SU-DHL-6 (cell line): Measurements from ENCODE around the gene BATF.

Experiments used
- H2AFZ ChIP-seq: fragments of 200-600 bp; sonication (generic); 2 replicates; pipeline ENCODE4 v1.6.1; 2014; ENCODE audit warnings: low read depth, mild to moderate bottlenecking, moderate library complexity, mixed read lengths, antibody characterized with exemption, low read length; ENCODE audit not compliant: severe bottlenecking
- H3F3A ChIP-seq: fragments of 200-600 bp; shearing (Covaris generic); 2 replicates; pipeline ENCODE4 v1.6.0; 2016; ENCODE audit warnings: antibody characterized with exemption, mild to moderate bottlenecking; ENCODE audit not compliant: insufficient read depth
- H3K27ac ChIP-seq: fragments of 200-600 bp; sonication (generic); 2 replicates; pipeline ENCODE4 v1.5.1; 2016; ENCODE audit warnings: low read depth, mild to moderate bottlenecking, low read length, moderate library complexity, mixed read lengths
- H3K27me3 ChIP-seq: fragments of 200-600 bp; sonication (generic), shearing (Covaris generic); 2 replicates; pipeline ENCODE4 v1.6.0; 2014; ENCODE audit warnings: mild to moderate bottlenecking, low read length
- H3K36me3 ChIP-seq: fragments of 200-600 bp; sonication (generic); 2 replicates; pipeline ENCODE4 v1.6.1; 2014; ENCODE audit warnings: mild to moderate bottlenecking, low read length, mixed read lengths
- H3K4me2 ChIP-seq: fragments of 300-600, 200-600 bp; shearing (Covaris generic), sonication (generic); 2 replicates; pipeline ENCODE4 v1.6.0; 2014; ENCODE audit warnings: low read length, low read depth, mild to moderate bottlenecking; ENCODE audit not compliant: poor library complexity, severe bottlenecking
- H3K4me3 ChIP-seq: fragments of 200-600 bp; sonication (generic); 2 replicates; pipeline ENCODE4 v1.5.1; 2014; ENCODE audit warnings: antibody characterized with exemption, low read length, mild to moderate bottlenecking, mixed read lengths; ENCODE audit not compliant: insufficient read depth, poor library complexity, severe bottlenecking
- H3K79me2 ChIP-seq: fragments of 200-600 bp; sonication (generic); 2 replicates; pipeline ENCODE4 v1.6.1; 2014; ENCODE audit warnings: mild to moderate bottlenecking, low read length, moderate library complexity; ENCODE audit not compliant: insufficient read depth
- H3K9ac ChIP-seq: fragments of 200-600 bp; sonication (generic); 2 replicates; pipeline ENCODE4 v1.7.0; 2014; ENCODE audit warnings: mild to moderate bottlenecking, low read length
- H3K9me2 ChIP-seq: fragments of 200-600 bp; sonication (generic); replicated peaks from 2 replicates; pipeline ENCODE4 v1.6.1; 2014; ENCODE audit warnings: low read length; ENCODE audit not compliant: insufficient read depth
- H3K9me3 ChIP-seq: fragments of 200-600 bp; sonication (generic); 2 replicates; pipeline ENCODE4 v1.6.1; 2014; ENCODE audit warnings: low read length, mixed read lengths; ENCODE audit not compliant: insufficient read depth
- H4K20me1 ChIP-seq: fragments of 200-600 bp; sonication (generic); 2 replicates; pipeline ENCODE4 v1.6.1; 2014; ENCODE audit warnings: low read depth, mild to moderate bottlenecking, antibody characterized with exemption, low read length, moderate library complexity, mixed read lengths
- EZH2phosphoT487 ChIP-seq: fragments of 200-600 bp; sonication (generic), shearing (Covaris generic); conservative IDR thresholded peaks from 2 replicates; pipeline ENCODE4 v1.6.1; 2018; ENCODE audit warnings: mild to moderate bottlenecking, antibody characterized with exemption, low read length, moderate library complexity, mixed read lengths
- TF ChIP-seq, protein P1 (sequence below): fragments of 200-600 bp; sonication (generic); IDR thresholded peaks from one replicate; pipeline ENCODE4 v1.5.1; 2017; ENCODE audit warnings: antibody characterized with exemption, mild to moderate bottlenecking, low read length, moderate library complexity; ENCODE audit not compliant: insufficient read depth, poor library complexity, severe bottlenecking

The BATF gene

DNA sequence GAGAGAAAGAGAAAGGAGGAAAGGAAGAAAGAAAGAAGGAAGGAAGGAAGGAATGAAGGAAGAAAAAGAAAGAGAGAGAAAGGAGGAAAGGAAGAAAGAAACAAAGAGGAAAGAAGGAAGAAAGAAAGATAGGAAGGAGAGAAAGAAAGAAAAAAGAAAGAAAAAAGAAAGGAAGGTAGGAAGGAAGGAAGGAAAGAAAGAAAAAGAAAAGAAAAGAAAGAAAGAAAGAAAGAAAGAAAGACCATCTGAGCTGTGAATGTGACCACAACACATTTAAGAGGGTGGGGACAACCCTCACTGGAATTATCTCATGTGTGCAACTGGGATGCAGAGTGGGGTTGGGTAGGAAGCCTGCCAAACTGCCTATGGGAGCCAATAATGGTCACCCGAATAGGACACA lies 36.0 kb upstream of the BATF start:
- Histone ChIP-seq H3K9ac (no peak overlapping the region), H3K79me2 (no peaks in the 10 kb centered on the region), H3K9me3 (no peaks in the 10 kb centered on the region), H3F3A (peaks cover 18% of the 10 kb centered on the region), H2AFZ (no peak overlapping the region), H3K36me3 (no peaks in the 10 kb centered on the region), H3K27me3 (no peaks in the 10 kb centered on the region), H4K20me1 (no peaks in the 10 kb centered on the region), H3K4me3 (no peak overlapping the region), H3K9me2 (no peaks in the 10 kb centered on the region), H3K27ac (peak overlapping the region; percentile 70), H3K4me2 (peak overlapping the region; percentile 43)
- TF ChIP-seq EZH2phosphoT487 = no peak
- TF ChIP-seq, protein P1, sequence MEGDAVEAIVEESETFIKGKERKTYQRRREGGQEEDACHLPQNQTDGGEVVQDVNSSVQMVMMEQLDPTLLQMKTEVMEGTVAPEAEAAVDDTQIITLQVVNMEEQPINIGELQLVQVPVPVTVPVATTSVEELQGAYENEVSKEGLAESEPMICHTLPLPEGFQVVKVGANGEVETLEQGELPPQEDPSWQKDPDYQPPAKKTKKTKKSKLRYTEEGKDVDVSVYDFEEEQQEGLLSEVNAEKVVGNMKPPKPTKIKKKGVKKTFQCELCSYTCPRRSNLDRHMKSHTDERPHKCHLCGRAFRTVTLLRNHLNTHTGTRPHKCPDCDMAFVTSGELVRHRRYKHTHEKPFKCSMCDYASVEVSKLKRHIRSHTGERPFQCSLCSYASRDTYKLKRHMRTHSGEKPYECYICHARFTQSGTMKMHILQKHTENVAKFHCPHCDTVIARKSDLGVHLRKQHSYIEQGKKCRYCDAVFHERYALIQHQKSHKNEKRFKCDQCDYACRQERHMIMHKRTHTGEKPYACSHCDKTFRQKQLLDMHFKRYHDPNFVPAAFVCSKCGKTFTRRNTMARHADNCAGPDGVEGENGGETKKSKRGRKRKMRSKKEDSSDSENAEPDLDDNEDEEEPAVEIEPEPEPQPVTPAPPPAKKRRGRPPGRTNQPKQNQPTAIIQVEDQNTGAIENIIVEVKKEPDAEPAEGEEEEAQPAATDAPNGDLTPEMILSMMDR = no peak

- TF ChIP-seq, protein P1 = no peak
- TF ChIP-seq EZH2phosphoT487 = no peak
- peak overlapping the region; percentile 43 for H3K4me2 ChIP-seq
Measured at GRCh38 chr14:75487155-75487671, 35.1 kb upstream of the BATF start.

GRCh38 chr14:75489480-75489837 lies 32.8 kb upstream of the BATF start:
- Histone ChIP-seq H3K36me3 (no peaks in the 10 kb centered on the region), H3K27me3 (no peaks in the 10 kb centered on the region), H3K79me2 (no peaks in the 10 kb centered on the region), H2AFZ (peak overlapping the region; percentile 86), H3K27ac (peak overlapping the region; percentile 96), H3K9ac (peak overlapping the region; percentile 44), H4K20me1 (no peaks in the 10 kb centered on the region), H3K9me2 (no peaks in the 10 kb centered on the region), H3K4me2 (peak overlapping the region; percentile 79), H3K9me3 (no peaks in the 10 kb centered on the region), H3F3A (peaks cover 48% of the 10 kb centered on the region), H3K4me3 (no peak overlapping the region)
- TF ChIP-seq, protein P1 = no peak

More at GRCh38 chr14:75487155-75487671, 35.1 kb upstream of the BATF start:
- H4K20me1 ChIP-seq = no peaks in the 10 kb centered on the region
- H3K4me3 ChIP-seq = no peak overlapping the region
- peak overlapping the region; percentile 2; the same call in 1 of the 2 replicates for H3K9ac ChIP-seq
- no peaks in the 10 kb centered on the region for H3K9me3 ChIP-seq
- H3K9me2 ChIP-seq = no peaks in the 10 kb centered on the region
- H3K27ac ChIP-seq = peak overlapping the region; percentile 70
- H3K36me3 ChIP-seq = no peaks in the 10 kb centered on the region
- no peak overlapping the region for H2AFZ ChIP-seq
- H3F3A ChIP-seq = peaks cover 27% of the 10 kb centered on the region
- H3K27me3 ChIP-seq = no peaks in the 10 kb centered on the region
- no peaks in the 10 kb centered on the region for H3K79me2 ChIP-seq
